ENCODE measurements around the gene SERINC2.
"Not testable (repeated sequence)": the region's sequence is repeated elsewhere in the genome, so short reads cannot be mapped to it uniquely, and the experiment has no call there.

SERINC2 gene

GRCh38 chr1:31377364-31377863, 35.6 kb upstream of the SERINC2 start:
- no peak for TF ChIP-seq CTCF (conservative IDR thresholded peaks at IDR 0.05)
- H3K27ac ChIP-seq: no peak overlapping the region

- TF ChIP-seq CTCF (conservative IDR thresholded peaks at IDR 0.05): no peak
- H3K27ac ChIP-seq: no peak overlapping the region
These were observed 35.0 kb upstream of the SERINC2 start for GRCh38 chr1:31378001-31378400.

GRCh38 chr1:31380181-31380580, 32.8 kb upstream of the SERINC2 start:
- H3K27ac ChIP-seq: no peak overlapping the region
- TF ChIP-seq CTCF (conservative IDR thresholded peaks at IDR 0.05): no peak

- no peak overlapping the region for H3K27ac ChIP-seq
These were observed 31.4 kb upstream of the SERINC2 start for GRCh38 chr1:31381394-31382294.

GRCh38 chr1:31382379-31382989, 30.5 kb upstream of the SERINC2 start:
- no peak for TF ChIP-seq CTCF (conservative IDR thresholded peaks at IDR 0.05)
- no peak overlapping the region for H3K27ac ChIP-seq

More at GRCh38 chr1:31381394-31382294, 31.4 kb upstream of the SERINC2 start:
- TF ChIP-seq CTCF (conservative IDR thresholded peaks at IDR 0.05): no peak

- no peak overlapping the region for H3K27ac ChIP-seq
- no peak for TF ChIP-seq CTCF (conservative IDR thresholded peaks at IDR 0.05)
These were observed 29.0 kb upstream of the SERINC2 start for GRCh38 chr1:31383967-31384366.

- H3K27ac ChIP-seq: not testable (repeated sequence)
These were observed 26.3 kb upstream of the SERINC2 start for GRCh38 chr1:31386576-31387243.

Data from VCaP (cell line).